GM19467 (cell line): ENCODE results near the gene STYXL2.
A peak's percentile ranks its signal among the peaks of the same experiment; 100 is the strongest.

Experiments
- ATAC-seq: cut with Tn5 transposase; IDR thresholded peaks from one replicate; pipeline ENCODE4 v1.9.1; 2021; ENCODE audit warnings: mild to moderate bottlenecking, moderate library complexity; ENCODE audit not compliant: unreplicated experiment

The STYXL2 gene

DNA sequence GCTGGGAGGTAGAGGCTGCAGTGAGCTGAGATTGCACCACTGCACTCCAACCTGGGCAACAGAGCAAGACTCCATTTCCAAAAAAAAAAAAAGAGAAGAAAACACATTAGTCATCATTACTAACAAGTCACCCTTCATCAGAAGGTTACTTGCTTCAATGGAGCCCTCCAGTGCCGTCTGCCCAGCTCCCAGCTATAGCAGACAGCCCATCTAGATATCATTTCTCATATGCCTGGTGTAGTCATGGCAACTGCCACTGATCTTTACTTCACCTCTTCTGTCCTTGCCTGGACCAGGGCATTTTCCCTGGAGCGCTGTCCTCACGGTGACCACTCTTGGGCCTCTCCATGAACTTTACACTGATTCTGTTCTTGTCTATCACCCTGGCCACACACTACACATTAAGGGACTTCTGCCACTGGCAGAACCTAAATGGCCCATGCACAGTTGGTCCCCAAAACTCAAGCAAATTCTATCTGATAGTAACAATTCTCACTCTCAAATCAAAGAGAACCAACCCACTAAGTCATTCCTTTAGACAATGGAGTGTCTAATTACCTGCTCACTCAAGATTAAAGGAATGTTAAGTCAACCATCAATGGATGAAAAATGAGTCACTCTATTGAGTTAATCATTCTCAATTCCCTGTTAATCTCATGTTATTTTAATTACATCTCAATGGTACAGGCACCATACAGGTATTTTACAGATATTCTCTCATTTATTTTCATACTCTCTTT lies 16.6 kb upstream of the STYXL2 start:
- ATAC-seq: no peak

DNA sequence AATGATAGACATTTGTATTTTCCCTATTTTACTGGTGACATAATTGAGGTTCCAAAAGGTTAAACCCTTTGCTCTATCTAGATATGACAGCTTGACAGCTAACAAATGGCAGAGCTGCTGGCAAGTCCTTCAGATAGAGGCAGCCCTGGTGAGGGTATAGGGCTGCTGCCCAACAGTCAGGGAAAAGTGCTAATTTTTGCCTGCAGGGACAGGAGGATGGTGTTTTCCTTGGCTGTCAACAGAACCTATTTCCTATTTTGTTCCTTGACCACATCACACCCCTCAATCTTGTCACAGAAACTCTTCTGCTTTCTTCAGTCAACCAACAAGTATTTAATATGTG lies 16.0 kb upstream of the STYXL2 start:
- no peak for ATAC-seq

DNA sequence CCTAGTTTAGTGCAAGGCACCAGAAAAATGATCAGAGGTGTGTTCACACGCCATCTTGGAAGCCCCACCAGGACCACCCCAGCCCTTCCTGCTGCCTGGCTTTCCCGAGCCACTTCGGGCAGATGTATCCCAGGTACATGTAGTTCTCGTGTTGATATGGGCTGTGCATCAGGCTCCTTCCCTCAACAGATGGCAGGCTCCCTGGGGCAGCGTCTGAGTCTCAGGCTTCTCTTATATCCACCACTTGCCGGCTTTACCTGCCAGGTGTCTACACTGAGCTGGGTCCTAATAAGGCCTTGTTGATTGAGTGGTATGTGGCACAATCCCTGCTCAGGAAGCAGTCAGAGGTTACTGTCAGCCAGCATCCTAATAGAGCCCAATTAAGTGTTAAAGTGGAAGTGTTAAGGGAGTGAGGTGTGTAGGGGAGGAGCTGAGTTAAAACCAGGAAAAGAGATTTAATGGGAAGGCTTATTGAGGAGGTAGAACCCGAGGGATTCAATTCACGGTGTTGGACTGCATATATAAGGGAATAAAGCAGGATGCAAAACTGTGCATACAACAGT lies 12.2 kb upstream of the STYXL2 start:
- no peak for ATAC-seq

DNA sequence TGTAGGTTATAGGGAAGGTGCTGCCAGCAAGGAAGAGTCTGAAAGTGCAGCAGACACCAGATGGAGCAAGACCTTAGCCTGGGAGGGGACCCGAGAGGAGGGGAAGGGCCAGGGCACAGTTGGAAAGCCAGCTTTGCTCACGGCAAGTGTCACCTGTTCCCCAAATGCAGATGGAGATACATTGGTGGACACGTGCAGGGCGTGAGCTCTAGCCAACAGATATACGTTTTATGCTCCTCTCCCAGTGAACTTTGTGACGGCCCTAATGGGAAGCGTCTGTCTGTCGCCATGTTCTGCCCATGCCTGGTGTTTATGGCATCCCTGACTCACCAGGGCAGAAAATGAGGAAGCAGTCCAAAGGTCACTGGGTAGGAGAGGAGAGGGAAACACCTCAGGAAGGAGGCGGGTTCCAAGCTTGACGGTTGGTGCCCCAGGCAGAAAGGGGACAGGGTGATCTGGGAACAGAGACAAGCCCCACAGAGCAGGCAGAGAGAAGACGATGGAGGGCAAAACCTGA lies 11.3 kb upstream of the STYXL2 start:
- ATAC-seq: no peak

DNA sequence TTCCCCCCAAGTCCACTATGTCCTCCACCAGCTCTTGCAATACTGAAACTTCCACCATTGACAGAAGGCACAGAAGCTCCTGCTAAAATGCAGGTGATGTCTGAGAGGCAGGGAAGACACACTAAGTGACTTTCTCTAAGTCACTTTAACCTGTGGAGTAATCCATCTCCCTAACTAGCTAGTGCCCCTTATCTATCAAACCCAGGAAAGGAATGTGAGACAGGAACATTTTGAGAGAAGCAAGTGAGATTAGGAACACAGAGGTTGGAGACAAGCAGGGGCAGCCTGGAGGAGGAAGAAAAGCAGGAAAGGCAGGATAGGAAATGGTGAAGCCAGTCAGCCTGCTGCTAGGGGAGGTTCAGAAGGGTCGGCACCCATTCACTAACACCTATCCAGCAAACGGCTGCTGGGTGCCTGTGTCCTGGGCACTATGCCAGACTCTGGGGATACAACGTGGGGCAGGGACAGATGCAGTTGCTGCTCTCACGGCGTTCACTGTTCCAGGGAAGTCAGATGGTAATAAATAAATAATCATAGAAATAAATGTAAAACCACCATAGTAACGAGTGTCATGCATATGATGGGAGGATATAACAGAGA lies 10.7 kb upstream of the STYXL2 start:
- ATAC-seq: no peak

DNA sequence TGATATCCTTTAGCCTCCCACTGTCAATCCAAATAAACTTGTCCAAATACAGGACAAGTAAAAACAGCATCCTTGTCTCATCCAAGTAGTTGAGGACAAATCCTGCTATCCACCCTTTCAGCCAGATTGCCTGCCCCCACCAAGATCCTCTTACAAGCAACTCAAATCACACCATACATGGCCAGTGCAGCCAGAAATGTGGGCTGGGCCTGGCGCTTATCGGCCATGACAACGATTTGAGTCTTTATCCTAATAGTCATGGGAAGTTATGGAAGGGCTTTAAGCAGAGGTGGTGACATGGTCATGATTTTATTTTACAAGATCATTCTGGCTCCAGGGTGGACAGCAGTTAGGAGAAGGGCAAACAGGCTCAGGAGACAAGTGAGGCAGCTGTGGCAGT lies 10.0 kb upstream of the STYXL2 start:
- ATAC-seq: no peak

DNA sequence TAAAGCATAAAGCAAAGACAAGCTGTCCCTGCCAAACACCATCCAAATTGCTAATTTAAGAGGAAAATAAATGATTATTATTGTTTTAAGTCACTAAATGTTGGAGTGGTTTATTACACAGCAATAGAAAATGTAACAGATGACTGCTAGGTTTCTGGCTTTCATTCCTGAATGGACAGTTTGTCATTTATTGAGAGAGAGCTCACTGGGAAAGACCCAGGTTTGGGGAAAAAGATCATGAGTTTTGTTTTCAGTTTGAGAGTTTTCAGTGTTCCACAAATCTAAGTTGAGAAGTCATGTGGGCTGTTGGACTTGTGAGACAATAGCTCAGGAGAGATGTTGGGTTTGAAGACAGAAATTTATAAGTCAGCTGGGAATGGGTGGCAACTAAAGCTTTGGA lies 9.1 kb upstream of the STYXL2 start:
- no peak for ATAC-seq

DNA sequence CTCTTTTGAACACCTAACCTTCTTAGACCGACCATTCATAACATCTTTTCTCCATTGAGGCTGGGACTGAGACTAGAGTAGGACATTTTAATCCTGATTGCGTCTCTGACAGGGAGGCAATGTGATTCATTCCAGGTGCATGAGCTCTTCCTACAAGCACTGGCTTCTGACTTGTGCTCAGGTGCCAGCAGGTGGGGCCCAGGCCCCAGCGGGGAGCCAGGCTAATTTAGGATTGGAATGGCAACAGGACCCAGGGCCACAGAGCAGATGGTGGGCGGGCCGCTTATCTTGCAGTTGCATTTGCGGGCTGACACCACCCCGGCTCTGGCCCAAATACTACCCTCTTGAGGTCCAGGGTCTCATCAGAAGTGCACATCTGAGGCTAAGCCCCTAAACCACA lies 7.8 kb upstream of the STYXL2 start:
- ATAC-seq: no peak

DNA sequence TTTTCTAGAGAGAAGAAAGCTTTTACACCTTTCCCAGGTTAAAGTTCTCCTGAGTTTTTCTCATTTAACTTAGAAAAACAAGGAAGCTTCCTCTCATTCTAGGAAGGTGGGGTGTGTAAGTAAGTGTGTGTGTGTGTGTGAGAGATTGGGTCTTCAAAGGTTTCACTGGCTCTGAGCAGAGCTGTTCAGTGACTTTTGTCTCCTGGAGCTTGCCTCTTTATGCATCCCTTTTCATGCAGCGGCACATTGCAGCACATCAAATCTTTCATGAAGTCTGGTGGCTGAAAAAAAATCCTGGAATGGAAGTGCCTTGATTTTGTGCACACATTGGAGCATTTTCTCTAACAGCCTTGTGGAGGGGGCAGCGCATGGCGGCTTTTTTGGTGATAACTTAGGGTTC lies 7.1 kb upstream of the STYXL2 start:
- no peak for ATAC-seq

DNA sequence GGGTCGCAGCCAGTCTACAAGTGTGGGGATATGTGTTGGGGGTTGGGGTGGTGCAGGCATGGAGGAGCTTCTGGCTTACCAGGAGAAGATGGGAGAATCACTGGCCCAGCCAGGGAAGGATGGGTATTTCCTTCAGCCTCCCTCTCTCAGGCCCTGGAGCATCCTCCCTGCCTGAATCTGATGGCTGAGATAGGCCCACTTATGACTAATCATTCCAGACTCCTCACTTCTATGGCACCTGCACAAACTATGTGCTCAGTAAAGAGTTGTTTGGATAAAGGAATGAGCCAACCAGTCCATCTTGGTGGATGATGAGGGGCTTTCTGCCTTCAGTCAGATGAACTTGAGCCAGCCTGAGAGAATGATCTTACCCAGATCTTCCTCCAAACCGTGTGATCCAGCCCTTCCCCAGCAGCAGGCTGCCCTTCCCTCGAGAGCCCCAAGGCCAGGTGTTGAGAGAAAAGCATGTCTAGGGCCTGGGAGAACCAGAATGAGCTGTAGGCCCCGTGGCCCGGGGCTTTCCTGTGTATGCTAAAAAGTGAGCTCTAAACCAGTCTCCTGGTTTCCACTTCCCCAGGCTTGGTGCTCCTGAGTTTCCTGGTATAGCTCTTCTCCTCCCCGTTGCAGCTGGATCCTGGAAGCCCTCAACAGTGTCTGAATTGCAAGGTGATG lies 5.0 kb upstream of the STYXL2 start:
- no peak for ATAC-seq

DNA sequence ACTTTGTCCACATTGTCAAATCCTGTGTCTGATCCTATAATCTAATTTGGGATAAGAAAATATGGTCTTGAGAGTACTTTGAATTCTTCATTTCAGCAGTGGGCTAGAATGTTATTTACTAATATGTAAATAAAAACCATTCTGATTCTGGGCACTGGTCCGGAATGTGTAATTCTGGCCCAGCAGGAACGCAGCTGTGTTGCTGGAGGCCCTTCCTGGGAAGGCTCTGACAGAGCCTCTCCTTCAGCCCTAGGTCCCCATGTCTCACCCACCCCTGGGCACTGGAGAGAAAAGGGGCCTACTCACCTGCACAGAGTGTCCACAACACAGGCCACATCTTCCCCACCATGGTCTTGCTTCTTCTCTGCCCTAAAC lies 3.9 kb upstream of the STYXL2 start:
- ATAC-seq: no peak

DNA sequence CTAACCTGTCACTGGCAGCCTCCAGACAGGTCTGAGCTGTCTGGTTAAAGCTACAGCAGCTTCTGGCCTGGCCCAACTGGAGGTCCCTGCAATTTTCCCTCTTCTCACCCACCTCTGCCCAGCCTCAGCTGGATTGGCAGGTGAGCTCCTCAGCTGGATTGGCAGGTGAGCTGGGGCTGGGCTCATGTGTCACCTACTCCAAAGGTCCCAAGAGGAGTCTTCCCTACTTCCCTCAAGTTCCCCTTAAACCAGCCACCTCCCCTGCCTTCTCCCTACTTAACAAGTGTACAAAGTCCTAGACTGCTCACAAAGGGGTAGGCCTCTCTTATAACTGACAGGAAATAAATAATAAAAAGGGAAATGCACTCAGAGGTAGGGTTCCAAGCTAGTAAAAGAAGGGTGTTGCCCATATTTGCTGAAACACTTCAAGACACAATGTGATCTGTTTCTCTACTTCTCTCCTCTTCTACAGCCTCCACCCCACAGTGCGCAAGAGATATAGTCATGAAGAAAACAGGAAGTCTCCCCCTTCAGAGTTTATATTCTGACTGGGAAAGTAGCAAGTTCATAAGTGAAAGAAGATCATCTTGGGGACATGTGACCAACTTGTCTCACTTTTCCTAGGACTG lies 3.4 kb upstream of the STYXL2 start, which contains the start of gene GPA33:
TSS of gene GPA33 (minus strand) at position 64 of the 629 bp plus-strand sequence. CDS start 90 bp downstream, outside the sequence.
- ATAC-seq: peak; percentile 54

DNA sequence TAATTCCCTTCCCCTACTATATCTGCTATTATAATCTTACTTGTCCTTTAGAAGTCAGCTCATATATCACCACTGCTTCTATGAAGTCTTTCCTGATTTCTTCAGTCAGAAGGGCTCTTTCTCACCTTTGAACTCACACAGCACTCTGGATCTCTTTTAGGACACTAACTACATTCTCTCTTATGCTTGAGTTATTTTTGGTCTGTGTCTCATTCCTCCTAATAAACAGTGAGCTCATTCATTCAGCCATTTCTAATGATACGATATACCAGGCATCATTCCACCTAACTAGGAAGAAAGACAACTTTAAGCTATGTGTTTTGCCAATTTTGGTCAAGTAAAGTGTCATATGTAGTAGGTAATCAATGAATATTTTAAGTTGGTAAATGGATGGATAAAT lies 1.2 kb upstream of the STYXL2 start:
- ATAC-seq: no peak

DNA sequence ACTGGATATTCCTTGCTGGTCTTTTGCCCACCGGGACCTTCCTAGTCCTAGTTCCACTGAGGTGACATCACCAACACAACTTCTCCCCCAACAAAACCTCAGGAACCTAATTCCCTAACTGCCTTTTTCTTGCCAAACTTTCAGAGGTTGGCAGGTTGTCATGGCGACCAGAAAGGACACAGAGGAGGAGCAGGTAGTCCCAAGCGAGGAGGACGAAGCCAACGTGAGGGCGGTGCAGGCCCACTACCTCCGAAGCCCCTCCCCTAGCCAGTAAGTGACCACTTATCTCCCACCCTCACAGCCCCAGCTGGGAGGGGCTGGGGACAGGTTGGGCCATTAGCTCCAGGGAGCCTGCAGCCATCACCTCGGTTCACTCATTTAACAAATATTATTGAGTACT lies 815 bp downstream of the STYXL2 start:
- ATAC-seq: no peak

DNA sequence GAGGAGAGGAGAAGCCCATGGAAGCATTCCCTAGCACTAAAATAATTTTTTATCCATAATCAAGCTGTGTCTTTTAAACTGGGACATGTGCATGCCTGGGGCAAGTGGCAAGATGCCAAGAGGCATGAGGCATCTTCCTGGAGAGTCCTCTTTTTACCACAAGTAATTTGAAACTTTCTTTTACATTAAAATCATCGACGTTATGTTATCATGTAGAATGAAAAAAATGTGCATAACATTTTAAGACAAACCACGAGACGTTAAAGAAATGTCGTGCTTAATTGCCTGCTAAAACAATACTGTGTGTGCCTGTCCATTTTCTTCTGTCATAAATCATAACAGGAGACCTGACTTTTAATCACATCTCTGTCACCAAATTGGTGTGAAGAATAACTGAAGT lies 1.5 kb downstream of the STYXL2 start:
- ATAC-seq: no peak

DNA sequence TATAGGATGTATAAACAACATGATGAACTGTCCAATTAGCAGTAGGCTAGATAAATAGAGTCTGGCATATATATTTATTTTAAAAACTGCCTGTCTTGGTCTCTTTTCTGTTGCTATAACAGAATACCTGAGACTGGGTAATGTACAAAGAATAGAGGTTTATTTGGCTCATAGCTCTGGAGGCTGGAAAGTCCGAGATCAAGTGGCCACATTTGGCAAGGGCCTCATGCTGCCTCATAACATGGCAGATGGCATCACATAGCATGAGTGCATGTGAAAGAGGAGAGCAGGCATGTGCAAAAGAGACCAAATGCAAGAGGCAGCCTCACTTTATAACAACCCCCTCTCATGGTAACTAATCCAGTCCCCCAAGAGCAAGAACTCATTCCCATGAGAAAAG lies 6.0 kb downstream of the STYXL2 start:
- ATAC-seq: no peak

DNA sequence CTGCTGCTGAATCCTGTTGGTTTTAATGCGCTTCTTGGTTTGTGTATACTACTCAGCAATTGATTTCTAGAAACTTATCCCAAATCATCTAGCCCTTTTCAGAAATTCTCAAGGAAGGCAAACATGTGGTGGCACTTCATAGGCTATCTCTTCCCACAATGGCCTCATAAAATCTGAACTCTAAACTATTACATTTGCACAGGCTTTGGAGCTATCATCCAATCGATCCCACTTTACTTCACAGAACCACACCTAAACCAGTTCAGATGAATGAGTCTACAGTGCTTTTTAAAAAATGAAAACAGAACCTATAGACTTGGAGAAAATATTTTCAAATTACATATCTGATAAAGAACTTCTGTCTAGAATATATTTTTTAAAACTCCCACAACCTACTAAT lies 6.9 kb downstream of the STYXL2 start:
- ATAC-seq: no peak

DNA sequence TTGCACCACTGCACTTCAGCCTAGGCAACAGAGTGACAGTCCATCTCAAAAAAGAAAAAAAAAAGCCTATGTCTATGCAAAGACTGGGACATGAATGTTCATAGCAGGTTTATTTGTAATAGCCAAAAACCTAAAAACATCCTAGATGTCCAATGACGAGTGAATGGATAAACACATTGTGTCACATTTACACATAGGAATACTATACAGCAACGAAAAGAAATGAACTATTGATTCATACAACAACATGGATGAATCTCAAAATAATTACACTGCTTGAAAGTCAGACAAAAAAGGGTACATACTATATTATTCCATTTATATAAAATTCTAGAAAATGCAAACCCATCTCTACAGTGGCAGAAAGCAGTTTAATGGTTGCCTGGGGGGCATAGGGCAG lies 7.9 kb downstream of the STYXL2 start:
- no peak for ATAC-seq

DNA sequence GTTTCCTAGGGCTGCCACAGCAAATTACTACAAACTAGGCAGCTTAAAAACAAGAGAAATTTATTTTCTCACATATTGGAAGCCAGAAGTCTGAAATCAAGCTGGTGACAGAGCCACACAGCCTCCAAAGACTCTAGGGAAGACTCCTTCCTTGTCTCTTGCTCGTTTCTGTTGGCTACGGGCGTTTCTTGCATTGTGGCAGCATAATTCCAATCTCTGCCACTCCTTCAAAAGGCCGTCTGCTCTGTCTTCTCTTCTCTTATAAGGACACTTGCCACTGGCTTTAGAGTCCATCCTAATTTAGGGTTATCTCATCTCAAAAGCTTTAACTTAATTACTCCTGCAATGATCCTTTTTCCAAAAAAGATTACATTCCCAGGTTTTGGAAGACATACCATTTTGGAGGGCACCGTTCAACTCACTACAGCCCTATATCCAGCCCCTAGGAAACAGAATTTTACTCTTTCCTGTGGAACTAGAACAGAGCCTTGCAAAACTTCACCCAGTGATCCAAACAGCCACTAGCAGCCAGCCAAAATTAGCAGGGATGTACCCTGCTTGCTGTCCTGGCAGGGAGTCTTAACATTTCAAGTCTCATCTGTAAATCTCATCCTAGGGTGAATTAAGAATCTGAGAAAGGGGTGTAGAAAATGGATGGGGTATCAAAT lies 9.2 kb downstream of the STYXL2 start:
- no peak for ATAC-seq

DNA sequence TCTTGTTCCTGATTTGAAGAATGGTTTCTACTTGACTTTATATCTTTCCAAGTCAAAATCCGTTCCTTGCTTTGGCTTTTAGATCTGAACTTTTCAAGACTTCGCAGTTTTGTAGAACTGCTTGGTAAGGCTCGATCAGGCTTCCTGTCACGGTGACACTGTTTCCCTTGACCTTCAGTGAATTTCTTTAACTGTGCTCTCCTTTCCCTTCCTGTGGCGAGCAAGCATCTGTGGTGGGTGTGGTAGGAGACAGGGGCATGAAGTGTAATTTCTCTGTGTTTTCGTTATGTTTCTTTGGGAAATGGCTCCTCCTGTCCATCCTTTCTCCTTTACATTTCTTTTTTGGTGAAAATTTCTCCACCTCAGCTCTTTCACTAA lies 10.4 kb downstream of the STYXL2 start:
- ATAC-seq: no peak
